HL-60 (cell line): Measurements from ENCODE around the gene NLRC5.

ENCODE experiments used
- TF ChIP-seq, protein P1 (sequence below): IDR thresholded peaks from 2 replicates; pipeline ENCODE4 v1.6.1; 2012; ENCODE audit warnings: low read depth; ENCODE audit not compliant: insufficient replicate concordance
- TF ChIP-seq, protein P2 (sequence below): IDR thresholded peaks from one replicate; pipeline ENCODE4 v1.5.1; 2011; ENCODE audit warnings: low read length, control low read depth, inconsistent platforms; ENCODE audit not compliant: insufficient read depth

DNA sequence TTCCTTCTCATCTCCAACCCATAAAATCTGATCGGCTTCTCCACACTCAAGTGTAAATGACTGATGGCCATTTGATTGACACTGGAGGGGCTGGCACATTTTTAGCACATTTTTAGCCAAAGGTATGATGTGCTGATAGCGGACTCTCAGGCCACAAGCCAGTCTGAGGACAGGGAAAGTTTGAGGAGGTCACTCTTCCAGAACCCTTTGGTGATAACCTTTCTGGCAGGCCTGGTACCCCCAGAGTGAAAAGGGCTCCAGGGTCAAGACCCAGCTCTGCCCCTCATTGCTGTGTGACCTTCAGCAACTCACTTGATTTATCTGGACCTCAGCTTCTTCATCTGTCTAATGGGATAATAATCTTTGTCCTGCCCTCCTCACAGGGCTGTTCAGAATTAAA lies 1.7 kb upstream of the NLRC5 start:
- TF ChIP-seq, protein P1, sequence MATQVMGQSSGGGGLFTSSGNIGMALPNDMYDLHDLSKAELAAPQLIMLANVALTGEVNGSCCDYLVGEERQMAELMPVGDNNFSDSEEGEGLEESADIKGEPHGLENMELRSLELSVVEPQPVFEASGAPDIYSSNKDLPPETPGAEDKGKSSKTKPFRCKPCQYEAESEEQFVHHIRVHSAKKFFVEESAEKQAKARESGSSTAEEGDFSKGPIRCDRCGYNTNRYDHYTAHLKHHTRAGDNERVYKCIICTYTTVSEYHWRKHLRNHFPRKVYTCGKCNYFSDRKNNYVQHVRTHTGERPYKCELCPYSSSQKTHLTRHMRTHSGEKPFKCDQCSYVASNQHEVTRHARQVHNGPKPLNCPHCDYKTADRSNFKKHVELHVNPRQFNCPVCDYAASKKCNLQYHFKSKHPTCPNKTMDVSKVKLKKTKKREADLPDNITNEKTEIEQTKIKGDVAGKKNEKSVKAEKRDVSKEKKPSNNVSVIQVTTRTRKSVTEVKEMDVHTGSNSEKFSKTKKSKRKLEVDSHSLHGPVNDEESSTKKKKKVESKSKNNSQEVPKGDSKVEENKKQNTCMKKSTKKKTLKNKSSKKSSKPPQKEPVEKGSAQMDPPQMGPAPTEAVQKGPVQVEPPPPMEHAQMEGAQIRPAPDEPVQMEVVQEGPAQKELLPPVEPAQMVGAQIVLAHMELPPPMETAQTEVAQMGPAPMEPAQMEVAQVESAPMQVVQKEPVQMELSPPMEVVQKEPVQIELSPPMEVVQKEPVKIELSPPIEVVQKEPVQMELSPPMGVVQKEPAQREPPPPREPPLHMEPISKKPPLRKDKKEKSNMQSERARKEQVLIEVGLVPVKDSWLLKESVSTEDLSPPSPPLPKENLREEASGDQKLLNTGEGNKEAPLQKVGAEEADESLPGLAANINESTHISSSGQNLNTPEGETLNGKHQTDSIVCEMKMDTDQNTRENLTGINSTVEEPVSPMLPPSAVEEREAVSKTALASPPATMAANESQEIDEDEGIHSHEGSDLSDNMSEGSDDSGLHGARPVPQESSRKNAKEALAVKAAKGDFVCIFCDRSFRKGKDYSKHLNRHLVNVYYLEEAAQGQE, result no peak
- TF ChIP-seq, protein P2, sequence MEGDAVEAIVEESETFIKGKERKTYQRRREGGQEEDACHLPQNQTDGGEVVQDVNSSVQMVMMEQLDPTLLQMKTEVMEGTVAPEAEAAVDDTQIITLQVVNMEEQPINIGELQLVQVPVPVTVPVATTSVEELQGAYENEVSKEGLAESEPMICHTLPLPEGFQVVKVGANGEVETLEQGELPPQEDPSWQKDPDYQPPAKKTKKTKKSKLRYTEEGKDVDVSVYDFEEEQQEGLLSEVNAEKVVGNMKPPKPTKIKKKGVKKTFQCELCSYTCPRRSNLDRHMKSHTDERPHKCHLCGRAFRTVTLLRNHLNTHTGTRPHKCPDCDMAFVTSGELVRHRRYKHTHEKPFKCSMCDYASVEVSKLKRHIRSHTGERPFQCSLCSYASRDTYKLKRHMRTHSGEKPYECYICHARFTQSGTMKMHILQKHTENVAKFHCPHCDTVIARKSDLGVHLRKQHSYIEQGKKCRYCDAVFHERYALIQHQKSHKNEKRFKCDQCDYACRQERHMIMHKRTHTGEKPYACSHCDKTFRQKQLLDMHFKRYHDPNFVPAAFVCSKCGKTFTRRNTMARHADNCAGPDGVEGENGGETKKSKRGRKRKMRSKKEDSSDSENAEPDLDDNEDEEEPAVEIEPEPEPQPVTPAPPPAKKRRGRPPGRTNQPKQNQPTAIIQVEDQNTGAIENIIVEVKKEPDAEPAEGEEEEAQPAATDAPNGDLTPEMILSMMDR, result no peak
